ENCODE data around the gene VPS26C.

GRCh38 chr21:37249112-37249904 is 17.8 kb downstream of the VPS26C start:
- TF ChIP-seq CTCF (IDR thresholded peaks at IDR 0.05) (no peak), POLR2A (IDR thresholded peaks at IDR 0.05) (no peak)
